Measurements from ENCODE around the gene TUBA3D.
"Not testable (repeated sequence)": the region's sequence is repeated elsewhere in the genome, so short reads cannot be mapped to it uniquely, and the experiment has no call there.

Gene TUBA3D

GRCh38 chr2:131509615-131510014 is 33.7 kb downstream of the TUBA3D start:
- no peak for TF ChIP-seq ZNF274 (IDR thresholded peaks at IDR 0.05; ENCODE audit: low read depth, low read length)
- H3K4me3 ChIP-seq (ENCODE audit: low read length), result no peak overlapping the region

GRCh38 chr2:131511291-131511968 is 35.5 kb downstream of the TUBA3D start:
- H3K4me3 ChIP-seq (ENCODE audit: low read length), result not testable (repeated sequence)

GRCh38 chr2:131511969-131512870 is 36.3 kb downstream of the TUBA3D start:
- H3K4me3 ChIP-seq (ENCODE audit: low read length), result not testable (repeated sequence)

- not testable (repeated sequence) for H3K4me3 ChIP-seq (ENCODE audit: low read length)
Observed at GRCh38 chr2:131514408-131515166, 38.7 kb downstream of the TUBA3D start.

- H3K4me3 ChIP-seq (ENCODE audit: low read length), result not testable (repeated sequence)
Observed at GRCh38 chr2:131515235-131515634, 39.3 kb downstream of the TUBA3D start.

GRCh38 chr2:131516011-131516410 is 40.1 kb downstream of the TUBA3D start:
- no peak overlapping the region for H3K4me3 ChIP-seq (ENCODE audit: low read length)
- no peak for TF ChIP-seq ZNF274 (IDR thresholded peaks at IDR 0.05; ENCODE audit: low read depth, low read length)

GRCh38 chr2:131516621-131517020 is 40.7 kb downstream of the TUBA3D start:
- H3K4me3 ChIP-seq (ENCODE audit: low read length), result not testable (repeated sequence)

GRCh38 chr2:131517106-131517831 is 41.4 kb downstream of the TUBA3D start:
- no peak overlapping the region for H3K4me3 ChIP-seq (ENCODE audit: low read length)
- no peak for TF ChIP-seq ZNF274 (IDR thresholded peaks at IDR 0.05; ENCODE audit: low read depth, low read length)

GRCh38 chr2:131517856-131518255 is 41.9 kb downstream of the TUBA3D start:
- not testable (repeated sequence) for H3K4me3 ChIP-seq (ENCODE audit: low read length)

- H3K4me3 ChIP-seq (ENCODE audit: low read length), result not testable (repeated sequence)
Observed at GRCh38 chr2:131518531-131518930, 42.6 kb downstream of the TUBA3D start.

- no peak for TF ChIP-seq ZNF274 (IDR thresholded peaks at IDR 0.05; ENCODE audit: low read depth, low read length)
- no peak overlapping the region for H3K4me3 ChIP-seq (ENCODE audit: low read length)
Observed at GRCh38 chr2:131519466-131519865, 43.5 kb downstream of the TUBA3D start.

GRCh38 chr2:131519871-131520470 is 44.1 kb downstream of the TUBA3D start:
- H3K4me3 ChIP-seq (ENCODE audit: low read length), result not testable (repeated sequence)

GRCh38 chr2:131520526-131520925 is 44.6 kb downstream of the TUBA3D start:
- H3K4me3 ChIP-seq (ENCODE audit: low read length), result no peak overlapping the region
- no peak for TF ChIP-seq ZNF274 (IDR thresholded peaks at IDR 0.05; ENCODE audit: low read depth, low read length)

GRCh38 chr2:131521524-131521923 is 45.6 kb downstream of the TUBA3D start:
- not testable (repeated sequence) for H3K4me3 ChIP-seq (ENCODE audit: low read length)

All from GM08714 (cell line).